Suprapubic skin (tissue), 4 donors: Measurements from ENCODE around the gene OR1N1.

Experiments
- EP300 ChIP-seq: sonication (generic); formaldehyde crosslinking; IDR thresholded peaks from one replicate; pipeline ENCODE4 v1.6.1; 2017; ENCODE audit warnings: antibody characterized with exemption
- POLR2A ChIP-seq, 2 donors: fragments of 450-650 bp; IDR thresholded peaks; one replicate each; pipeline ENCODE4 v1.6.1; 2017; ENCODE audit warnings: antibody characterized with exemption in 2 of 2, mild to moderate bottlenecking in 2 of 2, moderate library complexity in 2 of 2
- POLR2AphosphoS5 ChIP-seq, 3 donors: sonication (generic); formaldehyde crosslinking; IDR thresholded peaks; one replicate each; pipeline ENCODE4 v1.6.1; 2017; ENCODE audit warnings: antibody characterized with exemption in 3 of 3
- TF ChIP-seq, protein P1 (sequence below), 2 donors: fragments of 200-600 bp in 1 of 2; fragments of 450-650 bp in 1 of 2; sonication (generic) in 1 of 2; IDR thresholded peaks; one replicate each; pipeline ENCODE4 v1.5.1; 2016 to 2019; ENCODE audit warnings: antibody characterized with exemption in 2 of 2, mild to moderate bottlenecking in 1 of 2, moderate library complexity in 1 of 2

DNA sequence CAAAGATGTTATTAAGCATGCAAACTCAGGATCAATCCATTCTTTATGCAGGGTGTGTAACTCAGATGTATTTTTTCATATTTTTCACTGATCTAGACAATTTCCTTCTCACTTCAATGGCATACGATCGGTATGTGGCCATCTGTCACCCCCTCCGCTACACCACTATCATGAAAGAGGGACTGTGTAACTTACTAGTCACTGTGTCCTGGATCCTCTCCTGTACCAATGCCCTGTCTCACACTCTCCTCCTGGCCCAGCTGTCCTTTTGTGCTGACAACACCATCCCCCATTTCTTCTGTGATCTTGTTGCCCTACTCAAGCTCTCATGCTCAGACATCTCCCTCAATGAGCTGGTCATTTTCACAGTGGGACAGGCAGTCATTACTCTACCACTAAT lies 7.7 kb downstream of the OR1N1 start:
- TF ChIP-seq, protein P1, sequence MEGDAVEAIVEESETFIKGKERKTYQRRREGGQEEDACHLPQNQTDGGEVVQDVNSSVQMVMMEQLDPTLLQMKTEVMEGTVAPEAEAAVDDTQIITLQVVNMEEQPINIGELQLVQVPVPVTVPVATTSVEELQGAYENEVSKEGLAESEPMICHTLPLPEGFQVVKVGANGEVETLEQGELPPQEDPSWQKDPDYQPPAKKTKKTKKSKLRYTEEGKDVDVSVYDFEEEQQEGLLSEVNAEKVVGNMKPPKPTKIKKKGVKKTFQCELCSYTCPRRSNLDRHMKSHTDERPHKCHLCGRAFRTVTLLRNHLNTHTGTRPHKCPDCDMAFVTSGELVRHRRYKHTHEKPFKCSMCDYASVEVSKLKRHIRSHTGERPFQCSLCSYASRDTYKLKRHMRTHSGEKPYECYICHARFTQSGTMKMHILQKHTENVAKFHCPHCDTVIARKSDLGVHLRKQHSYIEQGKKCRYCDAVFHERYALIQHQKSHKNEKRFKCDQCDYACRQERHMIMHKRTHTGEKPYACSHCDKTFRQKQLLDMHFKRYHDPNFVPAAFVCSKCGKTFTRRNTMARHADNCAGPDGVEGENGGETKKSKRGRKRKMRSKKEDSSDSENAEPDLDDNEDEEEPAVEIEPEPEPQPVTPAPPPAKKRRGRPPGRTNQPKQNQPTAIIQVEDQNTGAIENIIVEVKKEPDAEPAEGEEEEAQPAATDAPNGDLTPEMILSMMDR (IDR thresholded peaks at IDR 0.05) = no peak
- TF ChIP-seq POLR2A (IDR thresholded peaks at IDR 0.05) (no peak), EP300 (no peak), POLR2AphosphoS5 (IDR thresholded peaks at IDR 0.05) (no peak)
